Kasumi-1 (cell line): Measurements from ENCODE around the gene DIMT1.

Source experiments
- DNase-seq, 2 experiments: peaks; one replicate each; lab custom pipeline; 2025; lab: John Stamatoyannopoulos, UW

DIMT1 gene

DNA sequence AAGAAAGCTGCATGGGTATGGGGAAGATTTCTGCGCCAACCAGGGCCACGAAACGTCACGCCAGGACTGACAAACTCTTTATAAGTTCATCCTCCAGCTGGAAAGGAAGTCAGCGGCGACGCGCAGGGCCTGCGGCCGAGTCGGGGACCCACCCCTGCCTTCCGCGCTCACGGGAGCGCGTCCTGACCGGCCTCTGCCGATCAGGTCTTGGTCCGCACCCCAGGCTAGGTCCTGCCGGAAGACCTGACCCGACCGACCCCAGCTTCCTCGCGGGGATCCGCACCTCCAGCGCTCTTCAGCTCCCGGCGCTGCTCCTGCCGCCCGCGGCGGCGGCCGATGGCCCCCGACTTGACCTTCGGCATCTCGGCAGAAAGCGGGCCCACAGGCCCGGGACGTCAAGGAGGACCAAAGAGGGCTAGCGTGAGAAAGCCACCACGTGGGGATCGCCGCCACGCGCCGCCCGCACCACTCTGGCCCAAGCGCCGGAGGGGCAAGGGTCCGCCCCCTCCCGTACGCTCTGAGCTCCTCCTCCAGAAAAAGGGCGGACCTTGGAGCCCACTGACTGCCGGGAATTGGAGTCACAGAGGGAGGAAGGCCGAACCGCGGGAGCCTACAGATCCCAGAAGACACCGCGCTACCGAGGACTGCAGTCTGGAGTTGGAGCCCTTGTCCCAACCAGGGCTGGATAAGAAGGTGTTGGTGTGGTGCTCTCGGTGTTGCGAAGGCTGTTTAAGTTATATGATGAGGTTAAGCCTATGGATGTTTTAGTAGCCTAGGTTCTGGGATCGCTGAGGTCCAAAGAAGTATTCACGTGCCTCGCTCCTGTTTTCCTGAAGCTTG, at the start of gene DIMT1:
DIMT1 (minus strand) TSS at position 495 of the 840 bp plus-strand sequence; CDS start at position 362, 133 bp downstream.
- peak; percentile 99 for DNase-seq

DNA sequence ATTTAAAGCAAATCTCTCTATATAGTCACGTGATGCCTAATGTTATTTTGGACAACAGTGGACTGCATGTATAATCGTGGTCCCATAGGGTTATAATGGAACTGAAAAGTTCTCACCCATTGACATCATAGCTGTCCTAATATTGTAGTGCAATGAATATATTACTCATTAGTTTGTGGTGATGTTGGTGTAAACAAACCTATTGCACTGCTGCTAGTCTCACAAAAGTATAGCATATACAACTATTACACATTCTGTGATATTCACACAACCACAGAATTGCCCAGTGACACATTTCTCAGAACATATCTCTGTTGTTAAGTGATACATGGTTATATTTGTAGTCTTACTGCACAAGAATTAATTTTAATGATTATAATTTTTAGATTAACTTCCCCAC, 46.6 kb upstream of the DIMT1 start:
- DNase-seq: no peak

DNA sequence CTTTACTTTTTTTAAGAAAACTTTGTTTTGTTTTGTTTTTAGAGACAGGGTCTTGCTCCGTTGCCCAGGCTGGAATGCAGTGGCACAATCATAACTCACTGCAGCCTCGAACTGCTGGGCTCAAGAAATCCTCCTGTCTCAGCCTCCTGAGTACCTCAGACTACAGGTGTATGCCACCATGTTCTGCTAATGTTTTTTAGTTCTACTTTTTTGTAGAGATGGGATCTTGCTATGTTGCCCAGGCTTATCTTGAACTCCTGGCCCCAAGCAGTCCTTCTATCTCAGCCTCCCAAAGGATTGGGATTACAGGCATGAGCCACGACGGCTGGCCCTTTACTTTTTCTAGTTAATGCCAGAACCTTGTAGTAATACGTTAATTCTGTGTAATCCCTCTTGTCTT, 44.8 kb upstream of the DIMT1 start:
- DNase-seq: no peak

DNA sequence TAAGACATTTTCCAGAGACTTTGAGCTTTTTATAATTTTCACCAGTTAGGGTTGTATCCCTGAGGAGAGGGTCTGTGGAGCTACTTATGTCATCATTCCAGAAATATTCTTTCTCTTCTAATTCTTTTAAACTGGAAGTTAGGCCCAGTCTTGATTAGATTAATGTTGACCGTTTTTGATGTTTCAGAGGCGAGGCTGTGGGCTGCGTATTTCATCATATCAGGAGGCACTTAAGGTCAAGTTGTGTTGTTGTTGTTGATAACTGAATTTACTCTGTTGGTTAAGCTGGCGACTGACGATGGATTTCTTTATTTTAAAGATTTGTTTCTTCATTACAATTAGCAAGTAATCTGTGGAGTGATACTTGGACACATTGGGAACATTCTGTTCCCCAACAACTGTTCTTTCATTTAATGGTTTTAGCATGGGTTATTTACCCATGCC, 28.9 kb upstream of the DIMT1 start:
- DNase-seq: no peak

DNA sequence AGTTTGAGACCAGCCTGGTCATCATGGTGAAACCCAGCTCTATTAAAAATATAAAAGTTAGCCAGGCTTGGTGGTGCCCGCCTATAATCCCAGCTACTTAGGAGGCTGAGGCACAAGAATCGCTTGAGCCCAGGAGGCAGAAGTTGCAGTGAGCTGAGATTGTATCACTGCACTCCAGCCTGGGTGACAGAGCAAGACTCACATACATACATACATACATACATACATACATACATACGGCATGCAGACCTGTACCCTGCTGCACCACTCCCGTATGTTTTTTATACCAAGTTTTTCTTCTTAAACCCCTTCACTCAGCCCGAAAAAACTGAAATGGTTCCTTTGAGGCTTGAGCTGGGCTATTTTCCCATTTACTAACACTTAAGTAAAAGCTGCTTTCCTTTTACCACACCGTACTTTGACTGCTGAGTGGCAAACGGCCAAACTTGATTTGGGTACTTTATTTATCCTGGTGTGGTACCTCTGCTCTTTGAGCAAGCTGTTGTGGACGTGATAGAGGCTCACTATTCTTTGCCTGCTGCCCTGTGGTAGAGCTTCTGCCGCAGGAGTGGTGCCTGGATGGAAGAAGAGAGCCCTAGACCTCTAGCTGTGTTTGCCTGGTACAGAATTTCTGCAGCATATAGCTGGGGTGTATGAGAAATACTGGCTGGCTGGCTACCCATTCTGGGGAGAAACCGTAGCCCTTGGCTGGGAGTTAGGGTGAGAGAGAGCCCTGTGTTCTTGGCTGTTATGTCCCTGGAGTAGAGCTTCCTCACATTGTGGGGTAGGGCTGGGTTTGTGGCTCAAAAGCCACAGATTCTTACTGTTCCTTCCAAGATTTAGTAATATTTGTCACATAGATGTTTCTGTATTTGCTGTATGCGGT, 28.3 kb upstream of the DIMT1 start:
- DNase-seq: peak in 1 of 2 experiments; percentile 30

DNA sequence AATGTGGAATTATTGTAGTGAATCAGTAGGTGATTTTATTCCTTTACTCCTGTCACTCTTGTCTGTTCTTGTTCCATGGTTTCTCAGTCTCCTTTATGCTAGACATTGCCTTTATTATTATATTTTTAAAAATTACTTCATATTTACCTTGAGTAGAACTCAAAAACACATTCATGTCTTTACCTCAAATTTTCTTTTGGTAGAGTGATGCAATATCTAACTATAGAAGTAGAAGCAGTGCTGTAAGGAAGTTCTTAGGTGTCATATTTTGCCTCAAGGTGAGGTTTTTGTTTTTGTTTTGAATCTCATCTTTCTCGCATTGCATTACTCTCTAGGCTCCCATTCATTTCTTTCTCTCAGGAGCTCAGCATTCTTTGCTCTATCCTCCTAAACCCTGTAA, 21.1 kb upstream of the DIMT1 start:
- no peak for DNase-seq

DNA sequence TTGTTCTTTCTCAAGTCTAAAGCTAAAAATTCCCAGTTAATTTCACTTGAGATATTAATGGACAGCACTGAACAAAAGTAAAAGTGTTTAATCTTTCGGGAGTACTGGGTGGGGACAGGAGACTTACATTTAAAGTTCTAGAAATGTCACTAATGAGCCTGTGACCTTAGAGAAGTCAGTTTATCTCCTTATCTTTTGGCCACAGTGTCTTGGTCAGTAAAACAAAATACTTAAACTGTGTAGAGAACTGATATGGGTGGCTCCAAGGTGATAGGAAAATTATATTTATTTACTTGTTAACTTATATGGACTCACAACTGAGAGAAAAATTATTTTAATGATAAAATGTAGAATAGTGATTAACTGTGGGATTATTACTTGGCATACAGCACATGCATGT, 17.7 kb upstream of the DIMT1 start:
- no peak for DNase-seq

DNA sequence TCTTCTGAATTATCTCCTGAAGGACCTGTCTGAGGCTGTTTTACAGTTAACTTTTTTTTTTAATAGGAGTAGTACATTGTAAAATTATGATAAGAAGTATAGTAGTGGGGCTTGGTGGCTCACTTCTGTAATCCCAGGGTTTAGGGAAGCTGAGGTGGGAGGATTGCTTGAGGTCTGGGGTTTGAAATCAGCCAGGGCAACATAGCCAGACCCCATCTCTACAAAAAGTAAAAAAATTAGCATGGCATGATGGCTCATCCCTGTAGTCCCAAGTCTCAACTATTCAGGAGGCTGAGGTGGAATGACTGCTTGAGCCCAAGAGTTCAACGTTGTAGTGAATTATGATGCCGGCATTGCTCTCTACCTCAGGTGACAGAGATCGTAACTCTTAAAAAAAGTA, 15.9 kb upstream of the DIMT1 start:
- no peak for DNase-seq

DNA sequence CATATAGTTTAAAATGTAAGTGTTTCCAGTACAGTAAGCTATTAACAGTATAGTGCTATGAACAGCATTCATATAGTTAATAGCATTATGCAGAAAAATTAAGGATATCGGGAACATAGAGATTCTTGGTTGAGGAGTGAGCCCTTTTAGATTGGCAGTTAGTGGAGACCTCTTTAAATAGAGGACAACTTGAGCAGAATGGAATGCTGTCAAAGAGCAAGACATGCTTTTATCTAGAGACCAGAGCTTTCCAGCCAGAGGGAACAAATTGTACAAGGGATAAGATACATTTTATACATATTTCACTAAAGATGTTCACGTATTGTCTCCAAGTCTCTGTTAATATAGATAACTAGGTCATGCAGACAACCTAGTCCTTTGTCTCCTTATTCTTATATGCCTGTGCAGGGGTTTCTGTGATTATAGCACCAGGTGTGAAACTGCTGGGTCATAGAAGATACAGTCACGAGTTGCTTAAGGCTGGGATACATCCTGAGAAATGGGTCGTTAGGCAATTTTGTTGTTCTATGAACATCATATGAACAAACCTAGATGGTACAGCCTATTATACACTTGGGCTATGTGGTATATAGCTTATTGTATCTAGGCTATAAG, 14.9 kb upstream of the DIMT1 start:
- no peak for DNase-seq

DNA sequence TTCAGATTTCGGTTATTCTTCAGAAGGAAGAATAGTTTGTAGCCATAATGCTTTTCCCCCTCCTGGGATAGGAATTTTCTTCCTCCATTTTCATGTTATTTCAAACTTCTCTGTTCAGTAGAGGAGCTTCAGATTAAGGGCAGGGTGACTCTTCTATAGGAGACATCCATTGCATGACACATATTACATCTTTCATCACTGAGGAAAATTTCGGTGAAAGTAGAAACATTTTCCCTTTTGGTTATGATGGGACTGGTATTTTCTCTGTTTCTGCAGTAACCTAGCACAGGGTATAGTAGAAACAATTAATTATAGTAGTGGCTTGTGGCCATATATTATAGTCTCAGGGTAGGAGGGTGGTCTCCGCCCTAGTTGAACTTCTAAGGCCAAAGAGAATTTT, 10.0 kb upstream of the DIMT1 start:
- no peak for DNase-seq

DNA sequence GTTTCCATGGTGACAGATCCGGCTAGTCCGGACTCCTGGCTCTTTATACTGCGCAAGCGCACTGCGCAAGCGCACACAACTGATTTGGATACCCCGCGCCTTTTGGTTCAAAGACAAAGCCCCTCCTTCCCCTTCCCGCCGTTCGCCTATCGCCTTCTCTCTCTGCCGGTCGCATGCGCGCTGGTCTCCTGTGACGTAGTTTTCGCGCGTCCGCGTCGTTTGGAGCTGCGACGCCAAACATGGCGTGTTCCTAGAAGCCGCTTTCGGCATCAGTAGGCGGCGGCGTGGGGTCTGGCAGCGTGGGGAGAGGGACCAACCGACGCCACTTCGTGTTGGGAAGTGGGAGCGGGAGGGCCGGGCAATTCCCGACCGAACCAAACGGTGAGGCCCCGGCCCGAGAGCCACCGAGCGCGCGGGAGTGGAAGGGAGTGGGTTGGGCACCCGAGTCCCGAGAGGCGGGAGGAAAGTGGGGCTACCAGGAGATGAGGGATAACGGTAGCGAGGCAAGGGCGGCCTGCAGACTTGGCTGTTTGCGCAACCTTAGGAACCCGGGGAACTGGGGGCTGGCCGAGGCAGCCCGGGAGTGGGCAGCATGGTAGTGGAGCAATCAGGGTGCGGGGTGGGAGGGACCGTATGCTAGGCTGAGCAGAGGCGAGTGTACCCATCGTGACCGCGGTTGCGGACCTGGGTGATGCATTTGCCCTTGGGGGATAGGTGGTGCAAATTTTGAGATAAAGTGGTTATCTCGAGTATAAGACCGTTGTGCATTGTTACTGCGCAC, 9.0 kb upstream of the DIMT1 start, which contains the start of gene IPO11:
IPO11 (plus strand) TSS at position 215 of the 781 bp plus-strand sequence. CDS start 24,517 bp downstream, outside the sequence.
- peak; percentile 98 to 99 for DNase-seq

DNA sequence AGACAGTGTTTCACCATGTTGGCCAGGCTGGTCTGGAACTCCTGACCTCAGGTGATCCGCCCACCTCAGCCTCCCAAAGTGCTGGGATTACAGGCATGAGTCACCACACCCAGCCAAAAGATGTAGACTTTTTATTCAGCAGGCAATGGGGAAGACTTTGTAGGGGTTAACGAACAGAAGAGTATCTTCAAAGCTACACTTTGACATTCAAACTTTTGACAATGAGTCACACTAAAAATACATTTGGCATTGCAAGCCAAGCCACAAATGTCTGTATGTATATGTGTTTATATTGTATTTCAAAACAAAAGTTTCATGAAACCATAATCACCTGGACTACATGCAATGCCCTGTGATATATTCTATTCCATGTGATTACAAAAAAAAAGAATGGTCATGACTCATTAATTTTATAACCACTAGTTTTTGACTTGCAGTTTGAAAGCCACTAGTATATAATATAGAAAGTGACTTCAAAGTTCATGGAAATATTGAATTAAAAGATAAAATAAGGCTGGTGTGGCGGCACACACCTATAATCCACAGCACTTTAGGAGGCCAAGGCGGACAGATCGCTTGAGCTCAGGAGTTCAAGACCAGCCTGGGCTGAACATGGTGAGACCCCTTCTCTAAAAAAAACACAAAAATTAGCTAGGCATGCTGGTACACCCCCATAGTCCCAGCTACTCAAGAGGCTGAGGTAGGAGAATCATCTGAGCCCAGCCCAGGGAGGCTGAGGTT, 8.3 kb downstream of the DIMT1 start:
- no peak for DNase-seq

DNA sequence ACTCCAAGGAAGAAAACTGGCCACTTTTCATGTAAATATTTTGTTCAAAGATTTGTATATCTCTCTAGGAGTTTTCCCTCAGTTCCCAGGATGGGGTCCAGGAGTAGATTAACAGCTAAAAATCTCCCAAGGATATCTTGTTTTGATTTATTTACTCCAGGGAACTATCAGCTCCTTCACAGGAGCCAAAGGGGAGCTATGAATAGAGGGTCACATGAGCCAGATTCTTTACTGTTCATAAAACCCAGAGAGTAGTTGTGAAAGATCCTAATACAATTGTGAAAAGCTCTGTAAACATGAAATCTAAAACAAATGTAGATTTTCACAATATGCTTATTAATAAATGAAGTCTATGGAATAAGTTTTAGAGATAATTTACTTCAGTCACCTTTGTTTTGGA, 16.9 kb downstream of the DIMT1 start:
- no peak for DNase-seq

DNA sequence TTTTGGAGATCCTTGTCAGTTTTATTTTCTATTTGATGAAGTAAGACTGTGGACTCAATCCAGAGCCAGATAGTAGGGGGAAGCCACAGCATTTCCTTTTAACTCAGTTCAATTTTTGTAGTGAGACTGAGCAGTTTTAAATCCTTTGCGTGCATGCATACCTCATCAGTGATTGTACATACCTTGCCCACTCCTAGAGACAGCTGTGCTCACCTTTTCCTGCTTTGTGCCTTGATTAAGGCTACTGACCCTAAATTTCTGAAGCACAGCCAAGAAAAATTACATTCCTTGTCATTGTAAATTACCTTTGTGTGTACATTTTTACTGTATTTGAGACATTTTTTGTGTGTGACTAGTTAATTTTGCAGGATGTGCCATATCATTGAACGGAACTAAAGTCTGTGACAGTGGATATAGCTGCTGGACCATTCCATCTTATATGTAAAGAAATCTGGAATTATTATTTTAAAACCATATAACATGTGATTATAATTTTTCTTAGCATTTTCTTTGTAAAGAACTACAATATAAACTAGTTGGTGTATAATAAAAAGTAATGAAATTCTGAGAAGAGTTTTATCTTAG, 17.8 kb downstream of the DIMT1 start:
- DNase-seq: no peak

DNA sequence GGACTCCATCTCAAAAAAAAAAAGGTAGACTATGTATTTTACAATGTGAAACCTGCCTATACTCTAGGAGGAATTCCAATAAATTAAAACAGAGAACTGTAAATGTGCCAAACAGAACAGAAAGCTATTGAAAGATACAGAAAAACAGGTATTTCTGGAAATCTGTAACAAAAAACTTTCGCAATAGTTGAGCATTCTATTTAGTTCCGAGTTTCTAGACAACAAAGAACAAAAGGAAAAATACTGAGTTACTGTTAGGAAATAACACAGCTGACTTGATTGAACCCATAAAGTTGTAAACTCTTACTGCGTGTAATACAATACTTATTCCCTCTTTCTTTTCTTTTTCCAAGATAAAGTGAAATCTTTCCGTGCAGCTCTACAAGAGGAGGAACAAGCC, 18.6 kb downstream of the DIMT1 start:
- DNase-seq: no peak

DNA sequence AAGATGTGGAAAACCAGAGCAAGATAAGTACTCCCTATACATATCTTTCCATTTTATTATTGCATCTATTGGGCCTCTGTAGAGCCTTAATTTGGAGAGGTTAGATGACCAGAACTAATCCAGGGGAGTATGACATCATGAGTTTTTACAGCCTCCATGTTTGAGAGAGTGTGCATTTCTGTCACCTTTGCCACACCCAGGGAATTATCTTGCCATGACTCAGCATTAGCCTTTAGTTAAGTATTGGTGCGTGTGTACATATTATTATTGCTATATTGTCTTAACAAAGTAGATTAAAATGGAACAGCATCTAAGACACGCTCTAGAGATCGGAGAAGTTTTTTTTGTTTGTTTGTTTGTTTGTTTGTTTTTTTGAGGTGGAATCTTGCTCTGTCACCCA, 27.6 kb downstream of the DIMT1 start:
- no peak for DNase-seq

DNA sequence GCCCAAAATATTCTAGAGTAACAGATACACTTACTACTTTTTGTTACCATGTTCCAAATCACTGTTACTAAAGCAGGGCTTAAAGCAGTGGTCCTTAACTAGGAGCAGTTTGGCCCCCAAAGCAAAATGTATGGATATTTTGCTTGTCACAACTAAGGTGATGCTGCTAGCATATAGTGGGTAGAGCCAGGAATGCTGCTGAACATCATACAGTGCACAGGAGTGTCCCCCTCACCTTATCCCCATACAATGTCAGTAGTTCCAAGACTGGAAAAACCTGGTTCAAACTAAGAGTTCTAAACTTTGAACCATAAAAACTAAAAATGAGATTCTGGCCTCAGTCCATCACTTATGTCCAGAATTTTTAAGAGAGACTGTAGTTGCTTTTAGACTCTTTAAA, 28.1 kb downstream of the DIMT1 start:
- DNase-seq: no peak

DNA sequence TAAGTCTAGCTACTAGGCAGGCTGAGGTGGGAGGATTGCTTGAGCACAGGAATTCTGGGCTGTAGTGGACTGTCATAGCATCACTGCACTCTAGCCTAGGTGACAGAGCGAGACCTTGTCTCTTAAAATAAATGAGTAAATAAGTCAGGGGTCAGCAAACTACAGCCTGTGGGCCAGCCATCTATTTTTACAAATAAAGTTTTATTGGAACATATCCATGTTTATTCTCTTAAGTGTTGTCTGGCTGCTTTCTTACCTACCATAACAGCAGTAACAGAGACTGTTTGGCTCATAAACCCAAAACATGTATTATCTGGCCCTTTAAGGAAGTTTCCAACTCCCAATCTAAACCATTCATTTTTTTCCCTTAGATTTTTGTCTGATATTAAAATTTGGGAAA, 29.6 kb downstream of the DIMT1 start:
- DNase-seq: no peak

DNA sequence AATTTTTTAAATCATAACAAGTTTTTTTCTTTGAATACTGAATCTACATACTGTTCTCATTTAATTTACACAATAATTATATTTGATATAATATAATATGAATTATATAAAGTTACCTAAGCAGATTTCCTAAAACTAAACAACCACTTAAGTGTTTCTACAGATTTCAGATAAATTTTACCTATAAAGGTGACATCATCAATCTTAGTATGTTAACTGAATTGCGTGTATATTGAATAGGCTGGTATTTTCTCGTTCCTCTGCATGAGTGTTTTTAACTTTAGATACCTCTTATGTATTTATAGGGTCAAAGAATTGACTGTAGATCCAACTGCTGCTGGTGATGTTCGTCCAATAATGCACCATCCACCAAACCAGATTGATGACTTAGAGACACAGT, 30.3 kb downstream of the DIMT1 start:
- DNase-seq: no peak

DNA sequence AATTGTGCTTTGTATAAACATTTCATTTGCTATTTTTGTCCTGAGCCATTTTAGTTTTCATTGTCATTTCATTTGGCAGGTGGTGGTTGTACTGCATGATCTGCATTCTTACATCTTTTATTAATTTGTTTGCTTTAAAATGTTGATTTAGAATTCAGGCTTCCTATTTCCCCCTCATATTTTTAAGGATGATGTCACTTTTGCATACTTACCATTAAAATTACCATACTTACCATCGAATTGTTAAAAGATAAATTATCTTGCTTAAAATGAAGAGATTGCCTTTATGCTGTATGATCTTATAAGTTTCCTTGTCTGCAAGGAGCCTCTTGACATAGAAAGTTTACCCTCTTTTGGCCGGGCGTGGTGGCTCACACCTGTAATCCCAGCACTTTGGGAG, 31.1 kb downstream of the DIMT1 start:
- no peak for DNase-seq

DNA sequence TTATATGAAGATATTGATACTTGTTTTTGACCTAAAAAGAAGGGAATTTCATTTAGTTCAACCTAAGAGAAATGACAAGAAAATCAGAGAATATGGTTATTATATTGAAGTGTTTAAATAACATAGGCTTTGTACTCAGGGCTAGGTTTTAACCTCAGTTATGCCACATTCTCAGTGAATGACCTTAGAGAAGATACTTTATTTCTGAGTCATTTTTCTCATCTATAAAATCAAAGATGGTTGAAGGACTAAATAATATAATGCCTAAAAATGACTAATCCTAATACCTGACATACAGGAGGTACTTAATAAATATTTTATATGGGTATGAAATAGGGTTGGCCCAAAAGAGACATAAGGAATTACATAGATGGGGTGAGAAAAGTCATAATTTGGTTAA, 32.3 kb downstream of the DIMT1 start:
- no peak for DNase-seq
